GM18519 (cell line): Measurements from ENCODE around the gene PI4K2A.
"Not testable (repeated sequence)": the region's sequence is repeated elsewhere in the genome, so short reads cannot be mapped to it uniquely, and the experiment has no call there.

Source experiments
- ATAC-seq: cut with Tn5 transposase; IDR thresholded peaks from one replicate; pipeline ENCODE4 v1.9.1; 2021; ENCODE audit warnings: mild to moderate bottlenecking, moderate library complexity; ENCODE audit not compliant: unreplicated experiment, low FRiP score

PI4K2A gene

DNA sequence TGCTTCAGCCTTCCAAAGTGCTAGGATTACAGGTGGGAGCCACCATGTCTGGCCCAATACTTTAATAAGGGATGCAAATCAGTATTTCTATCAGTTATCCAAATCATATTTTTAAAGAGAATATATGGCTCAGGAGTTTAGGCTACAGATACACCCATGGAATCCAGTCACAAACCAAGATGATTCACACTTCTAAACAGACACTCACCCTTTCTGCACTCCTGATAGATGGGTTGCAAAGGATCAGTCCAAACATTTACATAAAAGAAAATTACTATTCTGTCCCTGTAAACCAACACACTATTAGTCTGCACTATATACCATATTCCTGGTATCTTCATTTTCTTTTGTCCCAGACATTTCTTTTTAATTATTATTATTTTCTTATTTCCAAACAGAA, 9.4 kb upstream of the PI4K2A start:
- no peak for ATAC-seq

DNA sequence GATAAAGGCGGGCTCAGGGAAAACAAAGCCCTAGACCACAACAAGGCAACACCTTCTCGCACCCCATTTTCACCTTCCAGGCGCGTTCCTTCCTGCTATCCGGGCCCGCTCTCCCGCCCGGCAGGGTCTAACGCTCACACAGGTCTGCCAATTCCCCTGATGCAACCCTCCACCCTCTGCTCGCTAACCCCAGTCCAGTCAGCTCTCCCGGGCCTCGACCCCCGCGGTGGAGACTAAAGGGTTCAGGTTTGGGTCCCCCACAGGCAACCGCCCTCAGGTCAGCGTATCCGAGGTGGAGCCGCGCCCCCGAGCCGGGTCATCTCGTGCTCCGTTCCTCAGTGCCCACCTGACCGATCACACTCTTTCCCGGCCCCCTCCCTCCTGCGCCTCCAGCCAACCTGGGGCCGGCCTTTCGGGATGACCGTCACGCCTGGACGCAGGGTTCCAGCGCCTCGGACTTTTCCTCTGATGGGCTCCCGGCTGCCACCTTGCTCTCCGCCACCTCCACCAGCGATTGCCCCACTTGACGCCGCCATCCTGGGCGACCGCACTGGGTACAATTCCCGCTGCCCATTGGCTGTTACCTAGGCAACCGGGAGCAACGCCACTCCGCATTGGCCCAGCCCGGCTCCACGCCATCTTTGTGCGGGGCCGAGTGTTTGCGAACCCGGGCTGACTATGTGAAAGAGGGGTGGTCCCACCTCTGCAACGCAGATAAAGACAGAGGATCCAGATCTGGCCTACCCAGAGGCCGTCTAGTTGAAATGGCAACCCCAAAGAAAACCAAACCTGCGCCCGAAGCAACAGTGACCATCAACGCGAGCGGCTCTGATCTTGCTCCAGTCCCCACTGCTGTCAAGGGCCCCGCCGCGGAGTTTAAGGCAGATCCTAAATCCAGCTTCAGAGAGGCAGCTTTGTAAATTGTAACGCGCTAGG, 7.3 kb upstream of the PI4K2A start, which contains the start of gene MORN4:
Gene MORN4, minus strand, starts transcription at position 552 of the 936 bp plus-strand sequence. CDS start 13,847 bp downstream, outside the sequence.
- ATAC-seq: peak; percentile 94

DNA sequence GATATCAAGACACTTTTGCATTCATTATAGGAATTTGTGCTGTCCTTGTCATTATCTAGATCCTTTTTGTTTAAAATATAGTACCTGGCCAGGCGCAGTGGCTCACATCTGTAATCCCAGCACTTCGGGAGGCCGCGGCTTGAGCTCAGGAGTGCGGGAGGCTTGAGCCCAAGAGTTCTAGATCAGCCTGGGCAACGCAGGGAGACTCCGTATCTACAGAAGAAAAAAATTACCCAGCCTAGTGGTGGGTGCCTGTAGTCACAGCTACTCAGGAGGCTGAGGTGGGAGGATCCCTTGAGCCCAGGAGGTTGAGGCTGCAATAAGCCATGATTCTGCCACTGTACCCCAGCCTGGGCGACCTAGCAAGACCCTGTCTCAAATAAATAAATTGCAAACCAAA, 6.5 kb upstream of the PI4K2A start:
- ATAC-seq: peak; percentile 17

DNA sequence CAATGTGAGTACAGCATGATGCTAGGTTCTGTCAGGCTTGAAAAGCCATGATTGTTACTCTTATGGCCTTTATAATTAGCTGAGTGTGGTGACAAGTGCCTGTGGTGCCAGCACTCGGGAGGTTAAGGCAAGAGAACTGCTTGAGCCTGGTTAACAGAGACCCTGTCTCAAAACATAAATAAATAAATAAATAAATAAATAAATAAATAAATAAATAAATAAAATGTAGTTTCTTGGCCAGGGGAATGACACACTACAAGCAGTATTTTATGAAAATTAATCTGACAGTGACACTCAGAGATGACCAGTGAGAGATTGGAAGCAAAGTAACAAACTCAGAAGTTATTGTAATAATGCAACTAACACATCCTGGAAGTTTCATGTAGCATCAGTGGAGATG, 4.9 kb upstream of the PI4K2A start:
- no peak for ATAC-seq

DNA sequence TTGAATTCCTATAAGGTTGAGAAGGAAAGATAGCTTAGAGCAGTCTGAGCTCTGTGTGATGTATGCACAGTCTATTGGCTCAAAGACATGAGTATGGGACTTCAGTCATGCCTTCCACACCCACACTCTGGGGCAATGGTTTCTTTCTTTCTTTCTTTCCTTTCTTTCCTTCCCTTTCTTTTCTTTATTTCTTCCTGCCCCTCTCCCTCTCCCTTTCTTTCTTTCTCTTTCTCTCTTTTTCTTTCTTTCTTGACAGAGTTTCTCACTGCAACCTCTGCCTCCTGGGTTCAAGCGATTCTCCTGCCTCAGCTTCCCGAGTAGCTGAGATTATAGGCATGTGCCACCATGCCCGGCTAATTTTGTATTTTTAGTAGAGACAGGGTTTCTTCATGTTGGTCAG, 1.4 kb upstream of the PI4K2A start:
- not testable (repeated sequence) for ATAC-seq

DNA sequence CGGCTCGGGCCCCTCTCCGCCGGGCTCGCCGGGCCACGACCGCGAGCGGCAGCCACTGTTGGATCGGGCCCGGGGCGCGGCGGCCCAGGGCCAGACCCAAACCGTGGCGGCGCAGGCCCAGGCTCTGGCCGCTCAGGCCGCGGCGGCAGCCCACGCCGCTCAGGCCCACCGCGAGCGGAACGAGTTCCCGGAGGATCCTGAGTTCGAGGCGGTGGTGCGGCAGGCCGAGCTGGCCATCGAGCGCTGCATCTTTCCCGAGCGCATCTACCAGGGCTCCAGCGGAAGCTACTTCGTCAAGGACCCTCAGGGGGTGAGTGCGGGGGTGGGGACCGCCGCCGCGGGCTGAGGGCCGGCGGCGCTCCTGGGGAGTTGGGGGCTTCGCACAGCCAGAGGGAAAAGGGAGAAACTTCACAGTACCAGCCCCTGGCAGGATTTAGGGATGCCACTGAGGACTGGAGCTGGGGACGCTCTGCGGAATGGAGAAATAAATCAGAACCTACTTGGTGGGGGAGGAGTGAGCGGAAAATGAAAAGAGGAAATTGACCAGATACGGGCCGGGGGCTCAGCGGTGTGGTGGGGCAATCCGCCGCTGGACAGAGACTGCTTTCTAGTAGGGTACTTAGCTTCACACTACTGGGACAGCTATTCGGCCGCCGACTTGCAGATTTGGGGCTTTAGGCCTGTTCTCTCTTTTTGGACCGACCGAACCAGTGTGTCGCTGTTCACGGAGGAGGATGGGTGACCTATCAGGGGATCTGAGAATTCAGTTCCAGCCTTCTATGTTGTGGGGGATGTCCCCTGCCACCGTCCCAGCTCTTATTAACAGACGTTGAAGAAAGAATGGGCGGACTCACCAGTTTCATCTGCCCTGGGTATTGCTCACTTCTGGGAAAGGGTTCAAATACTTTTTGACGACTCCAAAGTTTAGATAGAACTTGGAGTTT, 669 bp downstream of the PI4K2A start:
- peak; percentile 20 for ATAC-seq

DNA sequence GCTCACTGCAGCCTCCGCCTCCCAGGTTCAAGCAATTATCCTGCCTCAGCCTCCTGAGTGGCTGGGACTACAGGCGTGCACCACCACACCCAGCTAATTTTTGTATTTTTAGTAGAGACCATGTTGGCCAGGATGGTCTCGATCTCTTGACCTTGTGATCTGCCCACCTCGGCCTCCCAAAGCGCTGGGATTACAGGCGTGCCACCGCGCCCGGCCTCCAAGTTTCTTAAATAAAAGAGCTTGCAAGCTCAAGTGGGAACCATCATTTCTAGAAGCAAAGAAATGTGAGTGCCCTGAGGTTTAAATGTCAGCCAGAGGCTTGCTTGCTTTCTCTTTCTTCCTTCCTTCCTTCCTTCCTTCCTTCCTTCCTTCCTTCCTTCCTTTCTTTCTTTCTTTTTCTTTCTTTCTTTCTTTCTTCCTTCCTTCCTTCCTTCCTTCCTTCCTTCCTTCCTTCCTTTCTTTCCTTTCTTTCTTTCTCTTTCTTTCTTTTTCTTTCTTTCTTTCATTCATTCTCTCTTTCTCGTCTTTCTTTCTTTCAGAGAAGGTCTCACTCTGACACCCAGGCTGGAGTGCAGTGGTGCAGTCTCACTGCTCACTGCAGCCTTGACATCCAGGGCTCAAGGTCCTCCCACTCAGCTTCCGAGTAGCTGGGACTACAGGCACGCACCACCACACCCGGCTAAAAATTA, 2.1 kb downstream of the PI4K2A start:
- not testable (repeated sequence) for ATAC-seq

DNA sequence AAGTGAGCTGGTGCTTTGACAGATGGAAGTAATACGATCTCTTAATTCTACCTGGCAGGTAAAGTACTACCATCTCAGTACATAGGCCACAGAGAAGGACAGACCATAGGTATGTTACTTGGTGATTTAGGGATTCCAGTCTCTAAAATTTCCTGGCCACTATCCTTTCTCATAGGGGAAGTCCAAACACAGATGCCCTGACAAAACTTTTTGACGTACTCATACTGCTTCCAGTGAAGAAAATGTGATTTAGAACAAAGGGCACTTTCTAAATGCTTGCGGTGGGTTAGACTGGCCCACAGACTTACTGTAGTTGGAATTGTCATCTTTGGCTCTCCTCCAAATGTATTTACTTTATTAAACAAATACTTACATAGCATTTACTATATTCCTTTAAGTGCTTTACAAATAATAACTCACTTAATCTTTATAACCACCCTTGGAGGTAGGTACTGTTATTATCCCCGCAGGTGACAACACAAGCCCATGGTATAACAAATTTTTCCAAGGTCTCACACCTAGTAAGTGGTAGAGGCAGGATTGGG, 3.0 kb downstream of the PI4K2A start:
- ATAC-seq: no peak

DNA sequence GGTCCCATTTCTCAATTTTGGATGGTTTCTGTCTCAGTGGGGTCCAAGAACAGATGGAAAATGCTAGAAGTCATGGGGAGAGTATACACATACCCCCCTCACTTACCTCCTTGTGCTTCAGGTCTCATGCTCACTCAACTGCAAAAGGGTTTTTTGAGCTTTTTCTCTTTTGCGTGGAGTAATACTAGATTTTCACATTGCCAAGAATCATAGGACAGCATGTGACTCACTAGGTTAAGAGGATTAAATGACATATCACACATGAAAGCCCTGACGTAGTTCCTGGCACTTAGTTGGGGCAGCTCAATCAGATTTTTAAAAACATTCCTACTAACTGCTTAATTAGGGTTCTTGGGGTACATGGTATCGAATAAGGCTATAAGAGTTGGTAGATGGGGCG, 4.5 kb downstream of the PI4K2A start:
- no peak for ATAC-seq

DNA sequence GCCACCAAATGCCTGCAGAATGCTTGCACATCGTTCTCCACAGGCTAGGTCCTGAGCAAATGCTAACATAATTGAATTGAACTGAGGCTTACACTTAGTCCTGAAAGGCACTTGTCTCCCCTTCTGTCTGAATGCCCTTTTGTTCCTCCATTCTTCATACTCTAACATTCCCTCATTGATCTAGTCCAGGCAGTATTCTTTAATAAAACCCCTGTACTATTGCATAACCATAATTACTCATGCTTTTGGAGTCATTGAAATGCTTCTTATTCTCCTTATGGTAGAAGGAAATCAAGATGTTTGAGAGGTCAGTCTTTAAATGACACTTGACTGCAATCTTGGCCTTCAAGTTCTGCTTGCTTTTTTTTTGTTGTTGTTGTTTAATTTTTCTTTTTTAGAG, 7.1 kb downstream of the PI4K2A start:
- ATAC-seq: no peak

DNA sequence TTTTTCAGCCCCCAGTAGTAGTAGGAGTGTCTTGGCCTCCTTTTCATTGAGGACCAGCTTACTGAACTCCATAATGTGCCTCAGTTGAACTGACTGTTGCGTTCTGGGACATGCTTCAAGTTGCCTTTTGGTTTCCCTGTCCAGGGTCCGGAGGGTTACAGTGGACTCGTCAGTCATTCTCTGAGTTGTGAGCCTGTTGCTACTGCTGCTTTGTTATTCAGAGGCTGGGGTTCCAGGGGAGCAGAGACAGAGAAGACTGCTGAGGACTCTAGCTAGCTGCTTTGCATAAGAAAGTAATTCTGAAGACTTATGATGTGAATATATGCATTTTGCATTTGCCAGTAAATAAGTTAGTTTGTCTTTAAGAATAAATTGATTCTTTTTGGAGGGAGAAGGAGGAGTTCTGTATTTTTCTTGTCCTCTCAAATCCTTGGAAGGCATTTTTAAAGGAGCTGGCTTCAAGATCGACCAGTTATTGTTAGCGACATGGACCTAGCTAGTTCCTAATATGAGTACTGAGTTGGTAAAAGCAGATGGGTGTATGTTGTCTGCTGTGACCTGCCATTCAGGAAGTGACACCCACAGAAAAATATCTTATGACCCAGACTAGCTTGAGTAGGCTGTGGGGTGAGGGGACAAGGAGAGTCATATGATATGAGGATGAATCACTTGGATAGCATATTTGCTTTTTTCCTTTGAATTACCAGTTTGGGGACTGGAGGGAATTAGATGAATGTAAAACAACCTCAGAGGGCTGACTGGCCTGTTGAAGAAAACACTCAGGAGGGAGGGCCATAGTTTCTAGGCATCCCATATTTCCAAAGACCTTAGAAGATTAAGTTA, 8.3 kb downstream of the PI4K2A start:
- peak; percentile 80 for ATAC-seq

DNA sequence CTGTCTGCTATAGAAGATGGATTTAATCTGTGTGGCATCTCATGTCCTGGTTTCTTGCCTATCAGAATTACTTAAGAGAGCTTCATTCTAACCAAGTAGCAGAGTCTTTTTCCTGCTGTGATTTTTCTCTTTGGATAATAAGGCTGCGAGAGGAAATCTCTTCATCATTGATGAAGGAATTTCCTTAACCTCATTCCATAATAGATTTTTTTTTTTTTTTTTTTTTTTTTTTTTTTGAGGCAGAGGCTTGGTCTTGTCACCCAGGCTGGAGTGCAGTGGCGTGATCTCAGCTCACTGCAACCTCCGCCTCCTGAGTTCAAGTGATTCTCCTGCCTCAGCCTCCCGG, 8.9 kb downstream of the PI4K2A start:
- not testable (repeated sequence) for ATAC-seq

DNA sequence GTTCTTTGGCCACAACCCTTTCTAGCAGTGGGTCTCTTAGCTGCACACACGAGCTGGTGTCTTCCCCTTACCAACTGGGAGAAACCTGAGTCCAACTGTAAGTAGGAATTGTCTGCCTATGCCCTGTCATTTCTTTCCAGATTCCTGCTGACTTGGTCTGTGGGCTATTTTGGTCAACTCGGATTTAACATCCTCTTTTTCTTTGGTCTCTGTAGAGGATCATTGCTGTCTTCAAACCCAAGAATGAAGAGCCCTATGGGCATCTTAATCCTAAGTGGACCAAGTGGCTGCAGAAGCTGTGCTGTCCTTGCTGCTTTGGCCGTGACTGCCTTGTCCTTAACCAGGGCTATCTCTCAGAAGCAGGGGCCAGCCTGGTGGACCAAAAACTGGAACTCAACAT, 10.3 kb downstream of the PI4K2A start:
- no peak for ATAC-seq

DNA sequence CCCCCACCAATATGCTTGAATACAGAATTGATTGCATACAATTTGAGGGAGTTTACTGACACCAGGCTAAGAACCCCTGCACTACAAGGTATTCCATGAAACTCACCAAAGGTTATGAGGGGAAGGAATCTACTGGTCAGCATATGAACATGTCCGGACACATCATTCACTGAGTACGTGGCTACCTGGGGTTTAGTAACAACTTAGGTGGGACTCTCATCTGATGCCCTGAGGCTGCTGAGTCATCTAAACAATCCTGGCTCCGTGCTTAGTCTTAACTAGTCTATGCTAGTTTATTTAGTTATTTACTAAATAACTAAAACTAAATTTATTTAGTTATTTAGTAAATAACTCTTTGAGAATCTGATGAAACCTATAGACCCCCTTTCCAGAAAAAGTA, 11.3 kb downstream of the PI4K2A start:
- no peak for ATAC-seq

DNA sequence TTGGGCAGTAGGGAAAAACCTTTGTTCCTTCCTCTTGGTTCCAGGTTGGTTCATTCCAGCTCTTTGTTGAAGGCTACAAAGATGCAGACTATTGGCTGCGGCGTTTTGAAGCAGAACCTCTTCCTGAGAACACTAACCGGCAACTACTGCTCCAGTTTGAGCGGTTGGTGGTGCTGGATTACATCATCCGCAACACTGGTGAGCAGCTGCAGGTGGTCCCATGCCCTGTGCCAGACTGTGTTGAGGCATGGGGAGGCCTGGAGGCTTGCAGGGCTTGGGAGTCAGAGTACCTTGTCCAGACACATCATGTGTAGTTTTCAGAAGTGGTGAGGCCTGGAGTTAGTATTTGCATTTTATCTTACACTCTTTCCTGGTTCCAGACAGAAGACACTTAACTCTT, 16.3 kb downstream of the PI4K2A start:
- no peak for ATAC-seq

DNA sequence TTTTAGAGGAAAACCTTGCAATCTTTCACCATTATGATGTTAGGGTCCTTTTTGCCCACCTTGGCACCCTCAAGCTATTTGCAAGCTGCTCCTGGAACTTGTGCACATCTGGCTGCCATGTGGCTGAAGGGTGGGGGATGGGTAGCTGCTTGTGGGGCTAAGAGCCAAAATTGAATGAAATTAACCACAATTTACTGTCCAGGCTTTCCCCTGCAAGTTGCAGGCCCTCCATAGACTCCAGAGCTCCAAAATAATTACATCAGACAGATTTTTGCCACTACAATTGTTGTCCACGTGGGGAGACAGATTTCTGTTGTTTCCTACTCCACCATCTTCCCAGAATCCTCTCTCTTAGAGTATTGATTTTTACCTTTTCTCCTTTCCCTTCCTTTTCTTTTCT, 19.1 kb downstream of the PI4K2A start:
- no peak for ATAC-seq

DNA sequence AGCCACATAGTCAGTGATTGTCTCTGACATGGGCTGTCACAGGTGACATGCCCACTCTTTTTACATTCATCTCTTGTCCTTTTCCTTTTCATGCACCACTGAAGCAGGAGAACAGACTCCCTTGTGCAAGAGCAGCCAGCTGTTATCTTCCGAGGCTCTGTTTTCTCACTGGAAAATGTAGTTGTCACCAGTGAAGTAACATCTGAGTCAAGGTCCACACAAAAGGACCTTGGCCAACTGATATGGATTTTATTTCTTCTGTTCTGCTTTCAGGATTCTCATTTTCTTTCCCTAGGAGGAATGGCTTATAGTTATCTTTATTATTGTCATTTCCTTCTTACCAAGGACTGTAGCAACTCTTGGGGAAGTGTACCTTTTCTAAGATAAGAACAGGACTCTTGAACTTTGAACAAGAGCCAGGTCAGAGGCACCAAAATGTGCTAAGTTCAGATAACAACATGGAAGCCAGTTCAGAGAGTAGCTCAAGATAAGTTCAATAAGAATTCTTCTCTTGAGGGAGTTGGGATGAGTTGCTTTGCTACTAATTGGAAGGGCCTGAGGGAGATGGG, 23.9 kb downstream of the PI4K2A start:
- no peak for ATAC-seq

DNA sequence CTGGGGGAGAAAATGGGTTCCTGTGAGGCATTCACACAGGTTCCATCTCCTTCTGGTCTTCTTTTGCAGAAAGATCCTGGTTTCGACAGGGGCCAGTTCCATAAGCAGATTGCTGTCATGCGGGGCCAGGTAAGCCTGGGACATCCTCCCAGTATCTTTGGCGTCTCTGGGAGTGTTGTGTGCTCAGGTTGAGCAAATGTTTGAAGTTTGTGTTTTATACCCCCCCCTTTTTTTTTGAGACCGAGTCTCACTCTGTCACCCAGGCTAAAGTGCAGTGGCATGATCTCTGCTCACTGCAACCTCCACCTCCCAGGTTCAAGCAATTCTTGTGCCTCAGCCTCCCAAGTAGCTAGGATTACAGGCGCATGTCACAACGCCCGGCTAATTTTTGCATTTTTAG, 26.5 kb downstream of the PI4K2A start:
- ATAC-seq: no peak

DNA sequence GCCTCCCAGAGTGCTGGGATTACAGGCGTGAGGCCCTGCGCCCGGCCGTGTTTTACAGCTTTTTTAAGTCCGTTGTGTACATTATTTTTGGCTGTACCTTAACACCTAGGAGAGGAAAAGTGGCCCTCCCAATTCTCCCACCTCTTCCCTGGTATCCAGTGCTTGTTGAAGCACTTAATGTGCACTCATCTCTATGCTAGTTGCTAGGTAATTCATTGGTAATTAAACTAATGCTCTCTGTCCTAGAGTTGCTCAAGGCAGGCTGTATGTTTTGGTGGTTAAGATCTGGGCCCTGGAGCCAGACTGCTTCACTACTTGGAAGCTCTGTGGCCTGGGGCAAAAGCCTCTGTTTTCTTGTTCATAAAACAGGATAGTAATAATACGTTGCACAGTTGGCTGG, 27.0 kb downstream of the PI4K2A start:
- no peak for ATAC-seq
